Esophagus muscularis mucosa (tissue), 4 donors: ENCODE measurements around the gene PYGM.

Source experiments
- EP300 ChIP-seq: sonication (generic); formaldehyde crosslinking; IDR thresholded peaks from one replicate; pipeline ENCODE4 v1.6.1; 2017; ENCODE audit warnings: antibody characterized with exemption
- POLR2A ChIP-seq: fragments of 450-650 bp; IDR thresholded peaks from one replicate; pipeline ENCODE4 v1.6.1; 2017; ENCODE audit warnings: antibody characterized with exemption, moderate library complexity, mild to moderate bottlenecking, low read depth
- POLR2AphosphoS5 ChIP-seq, 2 donors: sonication (generic); formaldehyde crosslinking; IDR thresholded peaks; one replicate each; pipeline ENCODE4 v1.6.1; 2017; ENCODE audit warnings: antibody characterized with exemption in 2 of 2
- TF ChIP-seq, protein P1 (sequence below), 3 experiments: fragments of 200-600 bp in 2 of 3; fragments of 450-650 bp in 1 of 3; sonication (generic) in 2 of 3; IDR thresholded peaks; one replicate each; pipeline ENCODE4 v1.5.1; 2017 to 2019; ENCODE audit warnings: antibody characterized with exemption in 3 of 3, mild to moderate bottlenecking in 2 of 3, moderate library complexity in 1 of 3

DNA sequence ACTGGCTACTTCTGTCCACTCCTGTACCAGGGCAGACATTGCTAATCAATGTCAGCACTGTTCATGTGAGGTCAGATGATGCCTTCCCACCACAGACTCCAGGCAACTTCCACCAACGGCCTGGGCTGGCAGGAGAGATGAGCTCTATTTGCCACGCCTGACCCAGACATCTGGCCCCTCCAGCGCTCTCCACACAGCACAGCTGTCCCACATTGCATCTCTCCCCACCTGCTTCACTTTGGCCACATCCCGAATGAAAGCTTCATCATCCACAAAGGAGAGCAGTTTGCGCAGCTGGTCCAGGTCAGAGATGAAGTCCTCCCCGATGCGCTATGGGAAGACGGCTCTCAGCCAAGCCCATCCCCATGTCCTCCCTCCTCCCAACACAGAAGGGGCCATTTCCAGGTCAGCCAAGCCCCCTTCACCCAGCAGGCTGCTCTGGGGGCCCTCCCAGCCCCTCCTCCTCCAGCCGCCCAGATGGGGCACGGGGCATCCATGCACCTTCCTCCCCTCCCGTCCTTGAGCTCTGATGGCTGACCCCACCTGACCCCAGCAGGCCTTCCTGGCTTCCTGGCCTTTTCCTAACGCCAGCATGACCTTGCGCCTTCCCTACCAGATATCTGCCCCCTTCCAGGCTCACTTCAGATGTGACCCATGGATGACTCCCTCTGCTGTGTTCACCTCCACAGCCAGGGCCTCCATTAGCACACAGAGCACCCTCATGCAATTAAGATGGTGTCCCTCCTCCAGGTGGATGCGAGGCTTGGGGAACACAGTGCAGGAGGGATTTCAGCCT lies 7.4 kb downstream of the PYGM start:
- TF ChIP-seq POLR2AphosphoS5 (IDR thresholded peaks at IDR 0.05): no peak
- no peak for TF ChIP-seq POLR2A
- TF ChIP-seq, protein P1, sequence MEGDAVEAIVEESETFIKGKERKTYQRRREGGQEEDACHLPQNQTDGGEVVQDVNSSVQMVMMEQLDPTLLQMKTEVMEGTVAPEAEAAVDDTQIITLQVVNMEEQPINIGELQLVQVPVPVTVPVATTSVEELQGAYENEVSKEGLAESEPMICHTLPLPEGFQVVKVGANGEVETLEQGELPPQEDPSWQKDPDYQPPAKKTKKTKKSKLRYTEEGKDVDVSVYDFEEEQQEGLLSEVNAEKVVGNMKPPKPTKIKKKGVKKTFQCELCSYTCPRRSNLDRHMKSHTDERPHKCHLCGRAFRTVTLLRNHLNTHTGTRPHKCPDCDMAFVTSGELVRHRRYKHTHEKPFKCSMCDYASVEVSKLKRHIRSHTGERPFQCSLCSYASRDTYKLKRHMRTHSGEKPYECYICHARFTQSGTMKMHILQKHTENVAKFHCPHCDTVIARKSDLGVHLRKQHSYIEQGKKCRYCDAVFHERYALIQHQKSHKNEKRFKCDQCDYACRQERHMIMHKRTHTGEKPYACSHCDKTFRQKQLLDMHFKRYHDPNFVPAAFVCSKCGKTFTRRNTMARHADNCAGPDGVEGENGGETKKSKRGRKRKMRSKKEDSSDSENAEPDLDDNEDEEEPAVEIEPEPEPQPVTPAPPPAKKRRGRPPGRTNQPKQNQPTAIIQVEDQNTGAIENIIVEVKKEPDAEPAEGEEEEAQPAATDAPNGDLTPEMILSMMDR (IDR thresholded peaks at IDR 0.05): no peak
- no peak for TF ChIP-seq EP300
